GM06990 (cell line): ENCODE data around the gene PRKD1.

Experiments used
- DNase-seq: peaks from one replicate; pipeline ENCODE4 v3.0.0-alpha.2; 2011; ENCODE audit not compliant: insufficient read length; ENCODE audit errors: extremely low read depth
- H3K27me3 ChIP-seq: replicated peaks from 2 replicates; pipeline ENCODE4 v1.6.0; 2011; ENCODE audit warnings: low read length; ENCODE audit not compliant: control insufficient read depth, insufficient read depth
- H3K36me3 ChIP-seq: 2 replicates; pipeline ENCODE4 v1.5.1; 2011; ENCODE audit warnings: low read length; ENCODE audit not compliant: control insufficient read depth, insufficient read depth
- H3K4me3 ChIP-seq: replicated peaks from 2 replicates; pipeline ENCODE4 v1.5.1; 2011; ENCODE audit warnings: low read depth, mild to moderate bottlenecking, control low read depth, low read length
- TF ChIP-seq, protein P1 (sequence below): IDR thresholded peaks from 2 replicates; pipeline ENCODE4 v1.5.1; 2011; ENCODE audit warnings: low read length, control low read depth, mild to moderate bottlenecking, inconsistent platforms; ENCODE audit not compliant: insufficient read depth, poor library complexity, severe bottlenecking

The PRKD1 gene

DNA sequence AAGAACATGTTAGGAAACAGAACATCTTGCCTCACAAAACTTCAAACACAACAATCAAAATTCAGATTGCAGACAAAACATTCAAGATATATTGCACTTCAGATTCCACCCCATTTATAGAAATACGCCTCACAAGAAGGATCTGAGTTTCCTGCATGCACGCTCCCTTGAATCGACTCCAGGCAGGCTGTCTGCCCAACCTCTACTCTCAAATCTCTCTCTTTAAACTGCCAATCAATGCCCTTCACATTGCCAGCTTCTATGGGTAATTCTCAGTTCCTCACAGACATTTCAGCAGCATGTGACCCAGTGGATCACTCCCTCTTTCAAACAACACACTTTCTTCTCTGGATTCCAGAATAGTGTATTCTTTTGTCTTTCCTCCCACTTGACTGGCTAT, 184.1 kb downstream of the PRKD1 start:
- TF ChIP-seq, protein P1, sequence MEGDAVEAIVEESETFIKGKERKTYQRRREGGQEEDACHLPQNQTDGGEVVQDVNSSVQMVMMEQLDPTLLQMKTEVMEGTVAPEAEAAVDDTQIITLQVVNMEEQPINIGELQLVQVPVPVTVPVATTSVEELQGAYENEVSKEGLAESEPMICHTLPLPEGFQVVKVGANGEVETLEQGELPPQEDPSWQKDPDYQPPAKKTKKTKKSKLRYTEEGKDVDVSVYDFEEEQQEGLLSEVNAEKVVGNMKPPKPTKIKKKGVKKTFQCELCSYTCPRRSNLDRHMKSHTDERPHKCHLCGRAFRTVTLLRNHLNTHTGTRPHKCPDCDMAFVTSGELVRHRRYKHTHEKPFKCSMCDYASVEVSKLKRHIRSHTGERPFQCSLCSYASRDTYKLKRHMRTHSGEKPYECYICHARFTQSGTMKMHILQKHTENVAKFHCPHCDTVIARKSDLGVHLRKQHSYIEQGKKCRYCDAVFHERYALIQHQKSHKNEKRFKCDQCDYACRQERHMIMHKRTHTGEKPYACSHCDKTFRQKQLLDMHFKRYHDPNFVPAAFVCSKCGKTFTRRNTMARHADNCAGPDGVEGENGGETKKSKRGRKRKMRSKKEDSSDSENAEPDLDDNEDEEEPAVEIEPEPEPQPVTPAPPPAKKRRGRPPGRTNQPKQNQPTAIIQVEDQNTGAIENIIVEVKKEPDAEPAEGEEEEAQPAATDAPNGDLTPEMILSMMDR = no peak
- no peak for DNase-seq
- no peaks in the 10 kb centered on the region for H3K27me3 ChIP-seq
- H3K36me3 ChIP-seq = no peaks in the 10 kb centered on the region
- no peak overlapping the region for H3K4me3 ChIP-seq

DNA sequence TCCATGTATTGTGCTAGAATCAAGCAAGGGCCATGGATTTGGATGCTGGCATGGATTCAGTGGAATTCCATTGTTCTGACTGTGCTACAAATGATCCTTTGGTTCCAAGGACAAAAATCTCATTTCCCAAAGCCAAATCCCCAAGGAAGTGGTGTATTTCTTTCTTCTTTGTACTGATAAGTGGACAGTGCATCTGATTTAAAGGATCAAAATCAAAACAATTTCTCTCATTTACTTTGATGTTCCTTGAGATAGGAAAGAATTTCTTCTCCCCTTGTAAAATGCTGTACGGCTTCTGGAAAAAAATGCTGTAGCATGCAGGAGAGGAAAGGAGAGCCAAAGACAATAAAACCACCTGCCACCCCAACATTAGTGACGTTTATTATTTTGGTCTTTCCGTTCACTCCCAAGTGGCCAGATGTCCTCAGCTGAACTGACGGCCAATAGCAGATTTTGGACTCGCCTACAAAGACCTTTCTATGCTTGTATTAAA, 185.7 kb downstream of the PRKD1 start:
- TF ChIP-seq, protein P1 = no peak
- no peaks in the 10 kb centered on the region for H3K27me3 ChIP-seq
- H3K4me3 ChIP-seq = no peak overlapping the region
- H3K36me3 ChIP-seq = no peaks in the 10 kb centered on the region
- DNase-seq = no peak

DNA sequence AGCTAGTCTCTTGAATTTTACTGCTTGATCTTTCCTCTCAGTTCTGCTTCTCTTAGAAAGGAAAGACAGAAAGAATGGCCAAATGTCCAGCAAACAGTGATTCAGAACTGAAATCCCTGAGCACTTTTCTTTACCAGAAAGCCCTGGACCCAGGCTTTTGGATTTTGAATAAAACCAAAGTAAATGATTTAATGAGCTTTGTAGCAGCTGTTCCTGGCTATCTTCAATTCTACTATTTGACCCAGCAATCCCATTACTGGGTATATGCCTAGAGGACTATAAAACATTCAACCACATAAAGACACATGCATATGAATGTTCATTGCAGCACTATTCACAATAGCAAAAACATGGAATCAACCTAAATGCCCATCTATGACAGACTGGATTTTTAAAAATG, 187.2 kb downstream of the PRKD1 start:
- DNase-seq = no peak
- TF ChIP-seq, protein P1 = no peak
- H3K4me3 ChIP-seq = no peak overlapping the region
- no peaks in the 10 kb centered on the region for H3K27me3 ChIP-seq
- H3K36me3 ChIP-seq = no peaks in the 10 kb centered on the region

DNA sequence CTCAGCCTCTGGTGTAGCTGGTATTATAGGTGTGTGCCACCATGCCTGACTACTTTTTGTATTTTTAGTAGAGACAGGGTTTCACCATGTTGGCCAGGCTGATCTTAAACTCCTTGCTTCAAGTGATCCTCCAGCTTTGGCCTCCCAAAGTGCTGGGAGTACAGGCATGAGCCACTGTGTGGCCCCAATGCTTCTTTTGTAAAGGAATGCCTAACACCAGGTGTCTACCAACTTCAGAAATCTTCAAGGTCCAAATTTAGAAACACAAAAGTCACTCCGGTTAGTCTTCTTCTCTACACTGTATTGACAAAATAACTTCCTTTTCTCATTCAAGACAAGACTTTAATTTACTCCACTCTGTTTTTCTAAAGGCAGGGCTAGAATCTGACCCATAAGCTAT, 188.7 kb downstream of the PRKD1 start:
- TF ChIP-seq, protein P1 = no peak
- Histone ChIP-seq H3K4me3 (no peak overlapping the region), H3K36me3 (no peaks in the 10 kb centered on the region), H3K27me3 (no peaks in the 10 kb centered on the region)
- no peak for DNase-seq

DNA sequence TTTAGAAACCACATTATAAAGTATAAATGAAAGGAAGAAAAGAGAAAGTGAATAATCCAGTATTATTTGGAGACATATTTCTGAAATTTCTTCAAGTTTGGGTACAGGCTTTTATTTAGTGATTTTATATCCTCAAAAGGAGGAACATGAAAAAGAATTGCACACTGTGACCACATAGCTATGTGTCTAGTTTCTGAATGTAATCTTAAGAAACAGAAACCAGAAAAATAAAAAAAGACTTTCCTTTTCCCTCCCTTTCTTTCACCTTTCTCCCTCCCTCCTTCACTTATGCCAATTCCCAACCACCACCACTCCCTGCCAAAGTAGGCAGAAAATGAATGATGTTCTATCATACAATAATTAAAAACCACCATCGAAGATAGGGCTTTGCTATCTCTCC, 189.6 kb downstream of the PRKD1 start:
- no peak for DNase-seq
- TF ChIP-seq, protein P1 = no peak
- H3K27me3 ChIP-seq = no peaks in the 10 kb centered on the region
- no peaks in the 10 kb centered on the region for H3K36me3 ChIP-seq
- no peak overlapping the region for H3K4me3 ChIP-seq

DNA sequence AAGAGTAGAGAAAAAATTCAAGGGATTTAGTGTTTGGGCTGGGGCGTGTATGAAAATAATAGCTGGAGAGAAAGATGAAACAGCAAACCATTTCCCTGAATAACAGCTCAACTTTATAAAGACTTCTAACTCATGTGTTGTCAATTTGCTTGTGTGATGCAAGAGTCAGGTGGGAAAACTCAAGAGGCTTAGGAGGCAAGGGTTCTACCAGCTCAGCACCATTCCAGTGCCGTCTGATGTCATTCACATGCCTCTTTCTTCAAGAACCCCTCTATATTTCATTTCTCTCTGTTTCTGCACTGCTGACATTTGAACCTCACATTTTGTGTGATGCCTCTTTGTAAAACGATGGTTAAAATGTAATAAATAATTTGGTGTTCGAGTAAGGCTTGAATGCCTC, 192.2 kb downstream of the PRKD1 start:
- Histone ChIP-seq H3K27me3 (no peaks in the 10 kb centered on the region), H3K4me3 (no peak overlapping the region), H3K36me3 (no peaks in the 10 kb centered on the region)
- TF ChIP-seq, protein P1 = no peak
- no peak for DNase-seq
